Common myeloid progenitor, CD34-positive (primary cell): Measurements from ENCODE around the gene RCCD1.

Source experiments
- CTCF ChIA-PET: fragments of 350-600 bp; sonication (Branson Sonifier 250); formaldehyde crosslinking; loops from one replicate; lab custom pipeline; 2021; ENCODE audit warnings: antibody characterized with exemption; lab: Charles Lee
- POLR2A ChIA-PET: fragments of 350-600 bp; sonication (Branson Sonifier 250); formaldehyde crosslinking; loops from one replicate; lab custom pipeline; 2021; ENCODE audit warnings: antibody characterized with exemption; lab: Charles Lee
- DNase-seq, 3 donors: peaks; one replicate each; pipeline versions ENCODE4 v3.0.0 to v3.0.0-alpha.2; 2013
- H3K27ac ChIP-seq, 2 experiments: 1 replicate in 1 of 2; 2 replicates in 1 of 2; pipeline ENCODE4 v1.7.0; 2013; ENCODE audit warnings: inconsistent platforms in 2 of 2, low read length in 2 of 2, mild to moderate bottlenecking in 2 of 2, low read depth in 1 of 2, moderate library complexity in 1 of 2; ENCODE audit not compliant: severe bottlenecking in 2 of 2, insufficient read depth in 1 of 2, poor library complexity in 1 of 2
- H3K27me3 ChIP-seq, 5 experiments: replicated peaks in 2 of 5; 1 replicate in 3 of 5; 2 replicates in 2 of 5; pipeline versions ENCODE4 v1.6.1 to v1.7.0; 2013; ENCODE audit warnings: low read length in 4 of 5, mild to moderate bottlenecking in 2 of 5, moderate library complexity in 2 of 5, inconsistent platforms in 1 of 5; ENCODE audit not compliant: insufficient read depth in 5 of 5, control insufficient read depth in 4 of 5
- H3K36me3 ChIP-seq, 4 experiments: 1 replicate in 2 of 4; 2 replicates in 2 of 4; pipeline versions ENCODE4 v1.6.1 to v1.7.0; 2013; ENCODE audit warnings: low read length in 3 of 4, control low read depth in 1 of 4, mild to moderate bottlenecking in 1 of 4; ENCODE audit not compliant: control insufficient read depth in 4 of 4, insufficient read depth in 4 of 4
- H3K4me1 ChIP-seq, 4 experiments: 1 replicate in 3 of 4; 2 replicates in 1 of 4; pipeline versions ENCODE4 v1.6.1 to v1.7.1; 2013; ENCODE audit warnings: low read length in 3 of 4, mild to moderate bottlenecking in 3 of 4, control low read depth in 1 of 4, inconsistent platforms in 1 of 4, moderate library complexity in 1 of 4; ENCODE audit not compliant: control insufficient read depth in 4 of 4, insufficient read depth in 4 of 4; ENCODE audit errors: control extremely low read depth in 1 of 4
- H3K4me3 ChIP-seq, 7 experiments: 1 replicate in 4 of 7; 2 replicates in 3 of 7; pipeline versions ENCODE4 v1.5.1 to v1.7.0; 2013; ENCODE audit warnings: mild to moderate bottlenecking in 7 of 7, low read length in 6 of 7, moderate library complexity in 6 of 7, inconsistent platforms in 2 of 7, low read depth in 2 of 7, control low read depth in 1 of 7; ENCODE audit not compliant: insufficient read depth in 4 of 7, control insufficient read depth in 1 of 7; ENCODE audit errors: extremely low read depth in 1 of 7
- H3K9me3 ChIP-seq, 5 experiments: 1 replicate in 4 of 5; 2 replicates in 1 of 5; pipeline versions ENCODE4 v1.6.1 to v1.7.1; 2013; ENCODE audit warnings: low read length in 4 of 5, mild to moderate bottlenecking in 2 of 5, inconsistent platforms in 1 of 5, low read depth in 1 of 5, moderate library complexity in 1 of 5; ENCODE audit not compliant: control insufficient read depth in 4 of 5, insufficient read depth in 2 of 5; ENCODE audit errors: control extremely low read depth in 1 of 5
- WGBS: methylation state at CpG from one replicate; pipeline ENCODE4 v1.1.5; 2013; ENCODE audit not compliant: insufficient coverage; 5-methylcytosine and 5-hydroxymethylcytosine counted together

Gene RCCD1

GRCh38 chr15:90941038-90941437 lies 13.6 kb upstream of the RCCD1 start:
- Histone ChIP-seq H3K9me3 (no peaks in the 10 kb centered on the region), H3K36me3 (peaks cover 19 to 71% (median 50%) of the 10 kb centered on the region in 4 experiments), H3K4me3 (no peak overlapping the region), H3K27ac (no peak overlapping the region), H3K4me1 (peaks cover 0 to 11% (median 7%) of the 10 kb centered on the region in 4 experiments), H3K27me3 (no peaks in the 10 kb centered on the region)
- ChIA-PET POLR2A (no interaction called here), CTCF (interaction anchor here (2.0 to 13.1 kb wide), 2 partner anchors 9 to 16 kb away, joined by 5 to 134 read pairs; partner anchors contain the start of gene RCCD1)
- 100% methylated on average over 2 of the region's 4 CpGs for WGBS
- DNase-seq: no peak

DNA sequence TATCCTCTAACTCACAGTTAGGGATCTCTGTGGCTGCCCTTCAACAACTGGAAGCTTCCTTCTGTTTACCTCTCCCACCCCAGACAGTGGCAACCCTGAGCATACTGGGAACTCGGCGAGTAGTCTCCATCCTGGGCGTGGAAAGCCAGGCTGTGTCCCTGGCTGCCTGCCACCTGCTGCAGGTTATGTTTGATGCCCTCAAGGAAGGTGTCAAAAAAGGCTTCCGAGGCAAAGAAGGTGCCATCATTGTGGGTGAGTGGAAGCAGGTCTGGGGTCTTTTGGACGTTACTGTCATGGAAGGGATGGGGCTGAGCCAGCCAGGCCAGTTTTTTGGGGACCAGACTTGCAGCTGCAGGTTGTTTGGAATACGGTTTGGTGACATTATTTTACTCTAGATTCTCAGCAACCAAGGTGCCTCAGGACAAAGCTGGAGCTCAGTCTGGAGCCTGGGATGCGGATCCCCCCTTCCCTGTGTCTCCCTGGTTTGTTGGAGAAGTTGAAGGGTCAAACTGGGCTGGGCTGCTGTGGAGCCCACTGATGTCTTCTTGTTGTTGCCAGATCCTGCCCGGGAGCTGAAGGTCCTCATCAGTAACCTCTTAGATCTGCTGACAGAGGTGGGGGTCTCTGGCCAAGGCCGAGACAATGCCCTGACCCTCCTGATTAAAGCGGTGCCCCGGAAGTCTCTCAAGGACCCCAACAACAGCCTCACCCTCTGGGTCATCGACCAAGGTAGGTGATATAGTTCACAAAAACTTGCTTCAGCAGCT lies 12.1 kb upstream of the RCCD1 start:
- Histone ChIP-seq H3K36me3 (peaks cover 12 to 78% (median 58%) of the 10 kb centered on the region in 4 experiments), H3K4me3 (no peak overlapping the region), H3K4me1 (no peaks in the 10 kb centered on the region), H3K9me3 (no peaks in the 10 kb centered on the region), H3K27ac (no peak overlapping the region), H3K27me3 (no peaks in the 10 kb centered on the region)
- CTCF ChIA-PET: interaction anchor here (0.8 to 13.1 kb wide), 4 partner anchors 8 to 43 kb away, joined by 3 to 134 read pairs (median 15); partner anchors contain the start of genes HDDC3, RCCD1 and UNC45A
- WGBS: 94% methylated on average over 8 of the region's 12 CpGs
- POLR2A ChIA-PET: no interaction called here
- no peak for DNase-seq

DNA sequence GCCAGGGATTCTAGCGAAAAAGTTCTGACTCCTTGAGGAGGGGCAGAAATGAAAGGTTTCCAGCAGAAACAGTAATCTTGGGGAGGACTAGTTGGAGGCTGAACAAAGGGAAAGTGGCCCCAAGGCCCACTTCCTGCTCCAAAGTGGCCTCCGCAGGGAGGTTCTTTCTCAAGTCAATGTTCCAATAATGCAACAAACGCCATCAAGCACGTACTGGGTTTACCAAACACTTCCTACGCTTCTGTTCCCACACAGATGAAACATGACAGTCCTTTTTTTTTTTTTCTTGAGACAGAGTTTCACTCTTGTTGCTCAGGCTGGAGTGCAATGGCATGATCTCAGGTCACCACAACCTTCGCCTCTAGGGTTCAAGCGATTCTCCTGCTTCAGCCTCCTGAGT lies 9.6 kb upstream of the RCCD1 start:
- WGBS: 98% methylated on average over 5 of the region's 7 CpGs
- DNase-seq: no peak
- Histone ChIP-seq H3K4me1 (peaks cover 0 to 13% (median 11%) of the 10 kb centered on the region in 4 experiments), H3K27ac (no peak overlapping the region), H3K27me3 (no peaks in the 10 kb centered on the region), H3K36me3 (peaks cover 16 to 79% (median 59%) of the 10 kb centered on the region in 4 experiments), H3K4me3 (no peak overlapping the region), H3K9me3 (no peaks in the 10 kb centered on the region)
- ChIA-PET POLR2A (no interaction called here), CTCF (interaction anchor here (1.4 to 4.0 kb wide), 3 partner anchors 9 to 13 kb away, joined by 5 to 24 read pairs (median 7); partner anchors contain the start of genes HDDC3, RCCD1 and UNC45A)

- 99% methylated on average over 16 of the region's 16 CpGs for WGBS
- no peak for DNase-seq
- H3K4me1 ChIP-seq: peaks cover 0 to 15% (median 11%) of the 10 kb centered on the region in 4 experiments
- H3K4me3 ChIP-seq: no peak overlapping the region
- no peaks in the 10 kb centered on the region for H3K27me3 ChIP-seq
- H3K36me3 ChIP-seq: peaks cover 12 to 80% (median 59%) of the 10 kb centered on the region in 4 experiments
- POLR2A ChIA-PET: no interaction called here
- no peaks in the 10 kb centered on the region for H3K9me3 ChIP-seq
- no peak overlapping the region for H3K27ac ChIP-seq
- CTCF ChIA-PET: interaction anchor here (2.1 to 4.7 kb wide), 2 partner anchors 10 to 11 kb away, joined by 11 to 62 read pairs; partner anchors contain the start of genes HDDC3 and UNC45A
Observed at GRCh38 chr15:90946538-90946937, 8.1 kb upstream of the RCCD1 start.

DNA sequence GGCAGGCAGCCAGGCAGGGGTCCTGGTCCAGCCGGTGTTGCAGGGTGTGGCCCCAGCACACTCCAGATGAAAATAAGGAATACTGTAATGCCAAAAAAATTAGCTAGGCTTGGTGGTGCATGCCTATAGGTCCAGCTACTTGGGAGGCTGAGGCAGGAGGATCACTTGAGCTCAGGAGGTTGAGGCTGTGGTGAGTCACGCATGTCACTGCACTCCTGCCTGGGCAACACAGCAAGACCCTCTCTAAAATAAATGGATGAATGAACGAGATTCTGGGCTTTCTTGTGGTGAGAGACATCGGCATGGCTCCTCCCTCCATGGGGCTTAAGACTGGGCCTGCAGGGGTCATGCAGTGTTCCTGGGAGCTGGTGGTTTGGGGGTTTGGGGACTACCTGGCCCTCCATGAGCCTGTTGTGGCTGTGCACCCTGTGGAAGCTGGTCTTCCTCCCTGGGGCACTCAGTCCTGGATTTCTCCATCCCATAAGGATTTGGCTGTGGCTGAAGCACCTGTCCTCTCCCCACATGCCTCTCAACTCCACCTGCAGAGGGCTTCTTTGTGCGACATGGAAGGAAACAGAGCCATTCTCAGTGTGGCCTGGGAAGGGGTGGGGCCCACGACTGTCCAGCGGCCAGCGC lies 7.6 kb upstream of the RCCD1 start:
- H3K36me3 ChIP-seq: peaks cover 14 to 82% (median 60%) of the 10 kb centered on the region in 4 experiments
- no peaks in the 10 kb centered on the region for H3K9me3 ChIP-seq
- H3K4me1 ChIP-seq: peaks cover 0 to 15% (median 11%) of the 10 kb centered on the region in 4 experiments
- H3K27ac ChIP-seq: no peak overlapping the region
- 99% methylated on average over 7 of the region's 8 CpGs for WGBS
- H3K4me3 ChIP-seq: no peak overlapping the region
- H3K27me3 ChIP-seq: no peaks in the 10 kb centered on the region
- no peak for DNase-seq
- POLR2A ChIA-PET: no interaction called here
- CTCF ChIA-PET: interaction anchor here (2.1 to 4.7 kb wide), 2 partner anchors 10 to 12 kb away, joined by 11 to 62 read pairs; partner anchors contain the start of genes HDDC3 and UNC45A

GRCh38 chr15:90947577-90948357 lies 6.9 kb upstream of the RCCD1 start:
- H3K36me3 ChIP-seq: peaks cover 14 to 81% (median 55%) of the 10 kb centered on the region in 4 experiments
- no peak overlapping the region for H3K27ac ChIP-seq
- H3K27me3 ChIP-seq: no peaks in the 10 kb centered on the region
- no peak overlapping the region for H3K4me3 ChIP-seq
- no peaks in the 10 kb centered on the region for H3K9me3 ChIP-seq
- CTCF ChIA-PET: interaction anchor here (1.0 to 4.7 kb wide), 3 partner anchors 9 to 12 kb away, joined by 3 to 62 read pairs (median 11); partner anchors contain the start of genes HDDC3 and UNC45A
- 88% methylated on average over 13 of the region's 18 CpGs for WGBS
- POLR2A ChIA-PET: interaction anchor here (1.0 kb wide), 1 partner anchor 8 kb away, joined by 3 read pairs; no protein-coding TSS in a partner anchor
- H3K4me1 ChIP-seq: peaks cover 0 to 15% (median 11%) of the 10 kb centered on the region in 4 experiments
- no peak for DNase-seq
